Measurements from ENCODE around the gene PANK4.

DNA sequence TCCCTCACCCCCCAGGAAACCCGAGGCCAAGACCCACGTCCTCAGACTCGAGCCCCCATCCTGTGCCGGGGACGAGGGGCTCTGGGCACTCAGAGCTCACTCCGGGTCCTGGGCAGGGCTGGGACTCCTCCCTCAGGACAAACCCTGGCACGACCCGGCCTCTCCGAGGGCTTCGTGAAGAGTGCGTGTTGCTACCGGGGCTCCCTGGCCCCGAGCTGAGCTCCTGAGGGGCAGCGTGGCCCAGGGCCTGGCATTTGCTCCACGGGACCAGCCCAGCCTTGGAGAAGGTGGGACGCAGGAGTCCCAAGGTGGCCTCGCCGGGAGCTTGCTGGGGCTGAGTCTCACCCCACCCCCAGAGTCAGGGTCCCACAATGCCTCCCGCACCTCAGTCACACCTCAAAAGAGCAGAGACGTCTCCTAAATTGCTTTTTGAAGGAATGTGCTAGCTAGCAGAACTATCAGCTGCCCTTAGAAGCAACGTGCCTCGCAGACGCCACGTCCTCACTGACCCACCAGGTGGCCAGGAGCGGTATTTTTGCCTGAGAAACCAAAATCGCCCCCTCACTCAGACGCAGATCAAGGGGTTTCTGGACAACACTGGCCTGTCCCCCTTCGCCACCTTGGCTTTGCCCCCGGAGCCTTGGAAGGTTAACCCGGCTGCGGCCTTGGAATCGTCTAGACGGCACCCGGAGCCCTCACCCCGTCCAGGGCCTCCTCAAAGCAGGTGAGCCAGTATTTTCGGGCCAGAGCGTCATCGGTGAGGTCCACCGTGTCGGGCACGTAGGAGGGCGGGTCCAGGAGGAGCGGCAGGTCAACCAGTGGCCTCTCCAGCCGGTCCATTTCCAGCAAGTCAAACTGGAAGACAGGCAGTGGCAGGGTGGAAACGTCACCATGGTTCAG lies 11.3 kb downstream of the PANK4 start:
- TF ChIP-seq CTCF (IDR thresholded peaks at IDR 0.05) = no peak
- TF ChIP-seq POLR2A (IDR thresholded peaks at IDR 0.05) = no peak
